CD4-positive, alpha-beta T cell treated with Interferon alpha-2 for 1 hour (primary cell): Measurements from ENCODE around the gene BMP6.
"Not testable (repeated sequence)": the region's sequence is repeated elsewhere in the genome, so short reads cannot be mapped to it uniquely, and the experiment has no call there.

Experiments
- DNase-seq, 2 donors: peaks; one replicate each; pipeline ENCODE4 v3.0.0-alpha.2; 2020 to 2022

BMP6 gene

DNA sequence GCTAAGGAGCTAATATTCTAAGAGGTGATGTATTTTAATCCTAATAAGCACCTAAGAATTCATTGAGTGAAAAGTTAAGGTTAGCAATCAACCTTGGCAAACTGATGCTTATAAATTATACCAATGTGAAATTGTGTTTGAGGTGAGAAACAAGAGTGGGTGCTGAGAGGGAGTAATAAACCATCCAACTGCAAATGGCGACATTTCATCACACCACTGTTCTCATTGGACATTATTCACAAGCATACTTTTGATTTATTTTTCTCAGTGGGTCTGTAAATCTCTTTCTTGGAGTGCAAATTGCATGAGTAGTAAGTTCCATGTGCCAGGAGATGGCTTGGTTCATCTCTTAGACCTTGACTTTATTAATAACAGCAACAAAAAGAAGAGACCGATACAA is 71.5 kb downstream of the BMP6 start:
- DNase-seq, result no peak

DNA sequence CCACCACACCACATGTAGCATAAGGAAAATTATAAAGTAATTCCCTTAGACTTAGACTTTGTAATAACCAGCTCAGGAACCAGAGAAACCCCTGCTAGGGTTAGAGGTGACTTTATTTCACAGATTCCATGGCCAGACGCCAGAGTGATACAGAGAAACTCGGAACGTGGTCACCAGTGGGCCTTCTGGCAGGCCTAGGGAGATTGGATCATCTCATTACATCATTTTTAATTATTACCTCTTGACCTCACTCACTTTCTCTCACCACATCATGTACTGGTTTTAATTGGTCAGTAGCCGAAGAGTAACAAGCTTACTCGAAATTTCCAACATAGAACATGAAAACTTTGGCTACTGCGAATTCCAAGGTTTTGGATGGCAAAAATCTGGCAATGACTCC is 72.9 kb downstream of the BMP6 start:
- DNase-seq, result no peak

DNA sequence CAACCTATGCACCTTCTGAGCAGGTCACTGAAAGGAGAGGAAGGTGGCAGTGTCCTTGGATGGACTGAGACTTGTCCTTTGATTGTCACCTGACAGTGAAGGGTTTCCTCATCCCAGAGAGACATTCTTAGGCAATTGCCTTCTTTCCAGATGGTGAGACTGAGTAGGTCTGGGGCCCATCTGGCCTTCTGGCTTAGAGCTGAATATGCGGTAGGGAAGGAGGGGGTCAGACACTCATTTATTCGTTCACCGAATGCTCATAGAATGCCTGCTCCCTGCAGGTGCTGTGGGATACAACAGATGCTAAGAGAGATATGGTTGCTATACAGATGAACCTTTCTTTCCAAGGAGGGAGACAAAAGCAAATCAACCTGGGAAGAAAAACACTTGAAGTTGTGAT is 76.8 kb downstream of the BMP6 start:
- no peak for DNase-seq

DNA sequence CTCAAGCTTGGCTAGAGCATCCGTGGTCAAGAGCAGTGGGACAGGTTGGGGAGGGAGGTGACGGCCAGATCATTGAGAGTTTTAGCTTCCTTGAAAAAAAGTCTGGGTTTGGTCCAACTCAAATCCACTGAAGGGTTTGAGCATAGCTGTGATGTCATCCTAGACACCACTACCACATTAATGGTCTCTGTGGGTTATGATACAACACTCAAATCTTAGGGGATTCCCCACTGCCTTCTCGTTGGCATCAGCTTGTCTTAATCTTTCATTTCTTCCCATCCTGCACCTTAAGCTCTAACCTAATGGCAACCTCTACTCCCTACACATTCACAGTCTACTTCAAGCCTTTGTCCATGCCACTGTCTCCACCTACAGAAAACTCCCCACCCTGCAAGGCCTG is 77.3 kb downstream of the BMP6 start:
- no peak for DNase-seq

DNA sequence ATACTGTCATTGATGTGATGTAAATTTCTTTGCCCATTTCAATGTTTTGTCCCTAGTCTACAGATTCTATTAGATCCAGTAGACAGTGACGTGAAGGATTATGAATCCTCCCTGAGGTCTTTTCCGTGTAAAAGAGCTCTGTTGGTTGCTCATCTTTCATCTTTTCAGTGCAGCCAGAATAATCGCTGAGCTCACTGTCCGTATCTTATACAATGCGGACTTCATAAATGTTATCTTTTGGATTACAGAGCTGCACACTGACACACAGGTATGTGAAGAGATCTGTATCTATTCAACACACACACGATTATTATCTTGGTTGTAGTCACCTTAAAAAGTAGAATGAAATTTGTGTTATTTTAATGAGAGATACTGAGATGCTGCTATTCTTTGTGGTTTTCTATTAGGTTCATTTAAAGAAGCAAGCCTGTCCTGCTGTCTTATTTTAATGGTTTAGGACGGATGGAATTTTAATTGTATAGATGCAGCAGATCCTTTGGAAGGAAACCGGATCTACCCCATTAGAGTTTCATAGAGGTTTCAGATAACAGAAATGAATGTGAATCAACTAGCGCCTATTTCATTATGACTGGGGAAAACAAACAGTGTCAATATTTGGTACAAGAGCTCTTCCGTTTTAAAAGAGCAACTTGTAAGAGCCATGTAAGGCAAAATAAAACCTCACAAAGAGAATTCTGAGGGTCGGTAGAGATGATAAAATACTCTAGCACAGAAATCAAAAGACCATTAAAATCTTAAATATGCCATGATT is 79.4 kb downstream of the BMP6 start:
- DNase-seq, result no peak

DNA sequence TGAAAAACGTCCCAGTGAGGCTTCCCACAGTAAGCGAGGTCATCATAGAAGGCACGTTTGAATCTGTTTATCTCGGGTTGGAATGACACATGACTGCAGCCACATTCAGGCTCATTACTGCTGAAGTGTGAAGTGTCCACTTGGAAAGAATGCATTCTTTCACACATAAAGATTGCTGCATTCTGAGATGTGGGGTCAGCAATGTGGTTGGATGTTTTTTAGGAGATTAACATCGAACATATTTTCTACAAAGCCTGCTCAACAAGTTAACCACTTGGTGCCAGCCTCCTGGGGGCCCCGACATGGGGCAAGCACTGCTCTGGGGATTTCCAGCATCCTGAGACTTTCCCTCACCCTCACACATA is 79.9 kb downstream of the BMP6 start:
- DNase-seq, result no peak

DNA sequence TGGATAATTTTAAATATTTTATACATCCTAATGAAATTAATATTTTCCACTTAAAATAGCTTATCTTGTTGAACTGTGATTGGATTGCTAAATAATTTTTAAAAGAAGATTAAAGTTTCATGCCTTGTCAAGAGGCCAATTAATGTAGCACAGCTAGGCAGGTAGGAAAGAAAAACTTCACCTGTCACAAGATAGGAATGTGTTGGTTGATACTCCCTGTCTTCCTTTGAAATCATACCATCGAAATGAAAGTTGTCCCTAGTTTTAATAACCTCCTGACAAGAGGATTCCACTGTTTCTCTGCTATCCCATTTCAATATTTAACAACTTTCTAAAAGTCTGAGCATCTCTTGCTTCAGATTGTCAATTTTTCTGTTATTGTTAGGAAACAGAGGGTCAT is 80.8 kb downstream of the BMP6 start:
- DNase-seq, result no peak

DNA sequence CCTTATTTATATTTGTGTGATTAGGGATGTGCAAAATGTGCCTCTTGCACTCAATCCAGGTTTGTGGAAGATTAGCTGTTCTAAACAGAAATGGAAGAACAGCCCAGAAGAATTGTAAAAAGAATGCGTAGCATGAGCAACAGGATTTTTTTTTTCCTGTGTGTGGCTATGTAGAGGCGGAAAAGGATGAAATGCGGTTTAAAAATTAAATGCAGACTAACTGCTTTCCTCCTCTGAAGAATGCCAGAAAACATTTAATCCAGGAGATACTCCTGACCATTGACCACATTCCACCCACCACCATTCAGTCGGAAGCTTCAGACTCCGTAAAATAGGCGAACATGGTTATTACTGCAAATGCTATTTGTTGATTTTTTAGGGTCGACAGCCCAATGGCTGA is 83.4 kb downstream of the BMP6 start:
- no peak for DNase-seq

DNA sequence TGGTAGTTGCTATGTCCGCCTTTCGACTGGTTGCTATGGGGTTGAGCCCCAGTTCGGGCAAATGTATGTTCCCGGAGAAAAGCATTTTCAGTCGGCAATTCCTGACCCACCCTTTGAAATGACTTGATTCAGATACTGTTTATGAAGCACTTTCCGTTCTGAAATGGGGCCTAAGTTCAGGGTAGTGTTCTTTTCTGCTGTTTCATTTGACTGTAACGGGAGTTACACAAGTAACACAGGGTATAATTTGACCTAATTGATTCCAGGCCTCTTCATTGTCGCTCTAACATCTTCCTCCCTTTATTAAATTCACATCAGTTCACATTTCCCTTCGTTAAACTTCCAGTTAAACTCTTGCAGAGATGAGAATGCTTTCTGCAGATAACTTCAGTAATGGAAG is 85.5 kb downstream of the BMP6 start:
- no peak for DNase-seq

DNA sequence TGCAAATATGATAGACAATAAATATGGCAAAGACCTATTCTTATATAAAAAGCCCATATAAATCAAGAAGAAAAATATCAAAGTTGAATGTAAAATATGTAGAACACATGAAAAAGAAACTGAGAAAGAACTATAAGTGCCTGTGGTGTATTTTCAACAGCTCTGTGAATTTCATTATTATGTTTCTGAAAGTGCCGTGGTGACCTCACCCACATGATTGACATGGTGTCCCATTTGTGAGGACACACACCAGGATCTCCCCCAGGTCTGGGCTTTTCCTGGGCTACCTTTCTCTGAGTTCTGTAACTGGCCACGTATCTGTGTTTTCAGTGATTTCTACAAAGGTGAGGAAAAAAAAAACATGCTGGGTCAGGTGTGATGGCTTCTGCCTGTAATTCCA is 86.7 kb downstream of the BMP6 start:
- DNase-seq, result no peak

DNA sequence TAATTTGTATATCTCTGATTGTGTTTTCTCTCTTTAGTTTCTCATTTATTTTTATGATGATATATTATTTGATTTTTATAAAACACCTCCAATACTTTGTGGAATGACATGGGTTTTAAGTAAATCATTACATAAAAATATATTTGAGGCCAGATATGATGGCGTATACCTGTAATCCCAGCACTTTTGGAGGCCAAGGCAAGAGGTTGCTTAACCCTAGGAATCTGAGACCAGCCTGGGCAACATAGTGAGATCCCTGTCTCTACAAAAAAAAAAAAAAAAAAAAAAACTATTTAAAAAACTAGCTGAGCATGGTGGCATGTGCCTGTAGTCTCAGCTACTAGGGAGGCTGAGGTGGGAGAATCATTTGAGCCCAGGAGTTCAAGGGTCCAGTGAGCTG is 87.3 kb downstream of the BMP6 start:
- DNase-seq, result no peak

DNA sequence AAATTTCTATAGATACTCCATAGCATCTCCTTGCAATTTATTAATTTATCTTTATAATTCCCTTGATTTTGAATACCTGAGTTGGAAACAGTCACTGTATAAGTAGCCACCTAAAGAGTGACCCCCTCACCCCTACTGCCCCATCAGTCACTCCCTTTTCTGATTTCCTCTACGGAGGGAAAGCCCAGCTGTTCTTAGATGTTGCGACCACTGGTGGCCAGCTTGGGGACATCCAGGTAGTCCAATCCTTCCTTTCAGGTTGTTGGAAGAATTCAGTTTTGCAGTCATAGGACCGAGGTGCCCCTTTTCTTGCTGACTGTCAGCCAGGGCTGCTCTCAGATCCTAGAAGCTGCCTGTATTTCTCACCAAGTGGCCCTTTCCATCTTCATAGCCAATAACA is 87.8 kb downstream of the BMP6 start:
- no peak for DNase-seq

DNA sequence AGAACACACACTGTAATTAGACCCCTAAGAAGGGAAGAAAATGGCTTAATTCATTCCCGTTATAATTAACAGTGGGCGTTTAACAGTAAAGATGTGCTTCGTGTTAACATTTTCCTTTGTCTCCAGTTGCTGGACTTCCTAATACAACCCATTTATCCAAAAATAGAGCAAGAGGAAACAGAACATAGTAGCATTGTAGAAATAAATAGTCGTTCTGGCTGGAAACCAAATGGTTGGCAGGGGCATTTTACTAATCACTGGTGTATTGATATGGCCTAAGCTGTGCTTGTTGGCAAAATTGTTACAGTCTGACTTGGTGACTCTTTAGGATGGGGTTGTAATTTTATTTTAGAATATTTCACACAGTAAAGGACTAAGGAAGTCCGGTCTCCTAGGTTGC is 89.8 kb downstream of the BMP6 start:
- DNase-seq, result no peak

DNA sequence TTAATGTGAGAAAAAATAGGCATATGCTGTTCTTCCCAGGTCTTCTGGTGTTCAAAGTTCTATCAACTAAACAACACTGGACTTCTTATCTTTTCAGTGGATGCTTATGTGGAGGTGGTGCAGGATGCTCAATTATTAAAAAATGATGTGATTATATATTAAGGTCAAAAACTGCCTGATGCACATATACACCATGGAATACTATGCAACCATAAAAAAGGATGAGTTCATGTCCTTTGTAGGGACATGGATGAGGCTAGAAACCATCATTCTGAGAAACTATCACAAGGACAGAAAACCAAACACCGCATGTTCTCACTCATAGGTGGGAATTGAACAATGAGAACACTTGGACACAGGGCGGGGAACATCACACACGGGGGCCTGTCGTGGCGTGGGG is 91.3 kb downstream of the BMP6 start:
- not testable (repeated sequence) for DNase-seq

DNA sequence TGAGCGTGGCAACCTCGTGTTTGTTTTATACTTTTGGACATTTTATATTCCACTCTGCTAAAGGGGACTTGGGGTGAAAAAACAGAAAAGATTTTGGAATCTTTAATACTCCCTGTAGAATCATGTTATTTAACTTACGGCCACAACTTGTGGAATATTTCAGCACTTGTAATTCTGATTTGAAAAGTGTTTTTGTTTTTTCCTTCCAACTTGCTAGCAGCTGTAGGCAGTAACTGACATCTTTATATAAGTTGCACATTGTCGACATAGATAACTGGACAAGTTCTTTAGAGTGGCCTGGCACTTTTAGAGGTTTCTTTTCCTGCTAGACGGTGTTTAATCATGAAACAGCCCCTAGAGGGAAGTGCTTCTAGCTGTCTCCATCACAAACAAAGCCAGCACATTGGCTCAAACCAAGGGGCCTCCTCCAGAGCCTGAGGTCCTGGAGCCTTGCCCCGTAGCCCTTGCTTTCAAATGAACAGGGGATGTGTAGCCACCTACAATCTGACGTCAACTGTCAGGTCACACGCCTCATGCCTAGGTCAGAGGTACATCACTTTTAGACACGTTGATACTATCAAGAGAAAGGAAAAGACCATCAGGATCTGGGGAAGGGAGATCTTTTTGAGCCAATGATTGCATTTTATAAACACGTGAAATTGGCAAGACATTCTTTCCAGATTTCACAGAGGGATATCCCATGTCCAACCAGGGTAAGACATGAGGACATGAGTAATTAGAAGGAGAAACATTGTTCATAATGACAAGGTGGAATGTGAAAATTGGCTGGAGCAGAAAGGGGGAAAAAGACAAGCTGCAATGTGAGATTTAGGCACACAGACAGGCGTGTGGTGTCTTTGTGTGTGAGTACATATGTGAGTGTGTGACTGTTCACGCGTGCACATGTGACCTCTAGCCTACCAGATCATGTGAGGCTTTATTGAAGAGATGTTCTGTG is 92.6 kb downstream of the BMP6 start:
- no peak for DNase-seq

DNA sequence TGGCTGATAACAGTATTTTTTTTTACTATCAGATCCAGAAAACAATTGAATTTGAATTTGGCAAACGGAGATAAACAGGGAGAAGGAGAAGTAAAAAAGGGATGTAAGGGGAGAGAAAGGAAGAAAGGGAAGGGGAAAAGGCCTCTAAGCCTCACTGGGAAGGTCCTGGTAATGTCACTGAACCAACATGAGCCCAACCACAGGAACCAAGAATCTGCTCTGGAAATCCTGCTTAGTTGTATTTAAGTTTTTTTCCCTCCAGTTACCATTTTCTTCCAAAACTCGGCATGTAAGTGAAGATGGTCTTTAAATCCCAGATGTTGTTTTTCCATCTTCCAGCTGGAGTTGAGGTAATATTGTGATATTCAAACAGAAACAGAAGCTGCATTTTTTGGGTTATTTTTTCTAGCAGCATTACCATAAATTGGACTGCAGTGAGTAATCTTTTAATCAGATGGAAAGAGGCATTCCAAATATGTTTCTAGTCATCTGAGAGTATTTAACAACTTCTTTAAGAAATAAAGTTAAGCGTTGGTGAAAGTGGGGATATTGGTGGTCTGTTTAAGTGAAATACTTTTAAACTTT is 93.6 kb downstream of the BMP6 start:
- no peak for DNase-seq

DNA sequence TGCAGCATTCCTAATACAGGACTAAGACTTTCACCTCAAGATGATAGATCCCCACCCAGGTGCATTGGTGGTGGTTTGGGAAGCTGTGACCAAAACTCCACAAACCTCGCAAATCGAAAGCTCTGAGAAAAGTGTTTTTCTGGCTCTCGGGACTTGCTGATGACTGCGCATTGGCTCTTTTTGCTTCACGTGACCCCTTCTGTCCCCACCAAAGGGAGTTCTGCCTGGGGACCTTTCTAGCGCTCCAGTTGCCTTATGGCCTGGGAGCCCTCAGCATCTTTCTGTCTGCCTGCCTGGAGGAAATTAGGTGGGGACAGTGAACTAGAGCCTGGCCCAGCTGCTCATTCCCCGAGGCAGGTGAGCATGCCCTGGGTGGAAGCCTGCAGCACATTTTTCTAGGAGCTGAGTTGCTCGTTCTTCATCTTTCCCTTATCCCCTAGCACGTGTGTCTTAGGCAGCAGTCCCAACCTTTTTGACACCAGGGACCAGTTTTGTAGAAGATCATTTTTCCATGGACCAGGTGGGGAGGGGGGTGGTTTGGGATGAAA is 94.5 kb downstream of the BMP6 start:
- no peak for DNase-seq

DNA sequence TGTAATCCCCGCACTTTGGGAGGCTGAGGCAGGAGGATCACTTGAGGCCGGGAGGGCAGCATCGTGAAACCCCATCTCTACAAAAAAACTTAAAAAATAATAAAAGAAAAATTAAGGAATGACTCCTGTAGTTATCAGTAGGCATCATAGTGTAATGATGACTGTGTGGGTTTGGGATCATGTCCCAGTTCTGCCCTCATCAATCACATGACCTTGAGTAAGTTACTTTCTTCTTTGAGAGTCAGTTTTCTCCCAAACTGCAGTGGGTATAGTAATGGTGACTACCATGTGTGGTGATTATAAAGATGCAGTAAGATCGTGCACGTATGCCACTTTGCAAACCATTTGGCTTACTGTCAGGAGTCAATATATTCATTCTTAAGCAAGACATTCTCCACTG is 95.5 kb downstream of the BMP6 start:
- DNase-seq, result no peak

DNA sequence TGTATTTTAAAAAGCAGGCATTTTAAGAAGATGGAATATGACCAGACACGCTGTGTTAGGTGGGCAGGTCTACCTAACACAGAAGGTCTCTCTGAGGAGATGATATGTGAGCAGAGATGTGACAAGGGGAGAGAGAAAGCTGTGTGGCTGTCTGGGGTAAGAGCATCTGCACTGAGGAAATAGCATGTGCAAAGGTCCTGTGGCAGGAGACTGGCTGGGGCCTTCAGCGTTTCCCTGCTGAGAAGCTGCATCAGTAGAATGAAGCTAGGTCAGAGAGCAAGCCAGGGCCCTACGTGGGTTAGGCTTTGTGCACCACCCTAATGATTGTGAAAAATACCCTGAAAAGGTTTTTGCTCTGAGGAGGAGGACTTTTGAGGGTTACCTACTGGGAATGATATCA is 97.7 kb downstream of the BMP6 start:
- DNase-seq, result no peak

DNA sequence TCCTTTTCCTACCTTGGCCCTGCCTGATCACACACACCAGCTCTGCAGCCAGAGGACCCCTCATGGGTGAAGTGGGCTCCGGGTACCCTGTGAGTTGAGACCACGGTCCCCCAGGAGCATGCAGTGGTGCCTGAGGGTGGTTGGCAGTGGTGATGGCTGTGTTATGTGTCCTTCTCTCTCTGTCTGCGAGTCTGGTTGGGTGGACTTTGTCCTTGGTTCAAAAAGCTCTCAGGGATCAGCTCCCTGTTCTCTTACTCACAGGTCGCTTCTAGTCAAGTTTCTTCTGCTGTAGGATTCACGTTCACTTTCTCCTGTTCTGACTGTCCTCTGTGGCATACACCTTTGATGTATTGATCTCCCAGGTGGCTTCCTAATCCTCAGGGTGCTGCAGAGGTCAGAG is 100.1 kb downstream of the BMP6 start:
- DNase-seq, result no peak

DNA sequence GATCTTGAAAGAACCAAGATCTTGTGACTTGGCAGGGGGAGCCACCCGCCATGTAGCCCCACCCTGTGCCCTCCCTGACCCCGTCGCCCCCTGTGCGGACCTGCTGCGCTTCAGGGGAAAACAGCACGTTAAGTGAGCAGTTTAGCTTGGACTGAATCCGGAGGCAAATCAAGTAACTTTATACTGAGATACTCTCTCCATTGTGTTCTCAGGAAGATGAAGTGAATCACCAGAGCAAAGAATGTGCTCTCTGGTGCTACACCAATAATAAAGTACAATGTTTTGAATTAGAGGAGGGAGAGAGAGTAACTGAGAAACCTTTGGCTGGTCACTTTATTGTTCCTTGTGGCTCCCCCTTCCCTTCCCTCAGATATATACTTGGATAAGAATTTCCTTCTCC is 101.2 kb downstream of the BMP6 start:
- no peak for DNase-seq

DNA sequence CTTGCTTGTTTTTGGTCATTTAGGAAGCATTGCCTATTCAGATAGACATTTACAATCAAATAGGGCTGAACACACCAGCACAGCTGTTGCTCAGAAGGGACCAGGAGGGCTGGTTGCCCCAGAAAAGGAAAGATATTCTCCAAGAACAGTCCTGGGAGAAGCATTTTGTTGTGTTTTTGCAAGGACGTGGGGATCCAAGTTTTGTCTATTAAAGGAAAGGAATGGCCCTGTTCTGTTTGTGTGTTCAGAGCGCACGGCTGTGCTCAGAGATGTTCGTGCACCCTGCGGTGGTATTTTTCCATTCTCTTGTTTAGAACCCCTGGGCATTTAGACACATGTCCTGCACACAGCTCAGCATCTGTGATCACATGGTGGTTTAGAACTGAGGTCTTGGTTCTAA is 102.2 kb downstream of the BMP6 start:
- DNase-seq, result no peak

DNA sequence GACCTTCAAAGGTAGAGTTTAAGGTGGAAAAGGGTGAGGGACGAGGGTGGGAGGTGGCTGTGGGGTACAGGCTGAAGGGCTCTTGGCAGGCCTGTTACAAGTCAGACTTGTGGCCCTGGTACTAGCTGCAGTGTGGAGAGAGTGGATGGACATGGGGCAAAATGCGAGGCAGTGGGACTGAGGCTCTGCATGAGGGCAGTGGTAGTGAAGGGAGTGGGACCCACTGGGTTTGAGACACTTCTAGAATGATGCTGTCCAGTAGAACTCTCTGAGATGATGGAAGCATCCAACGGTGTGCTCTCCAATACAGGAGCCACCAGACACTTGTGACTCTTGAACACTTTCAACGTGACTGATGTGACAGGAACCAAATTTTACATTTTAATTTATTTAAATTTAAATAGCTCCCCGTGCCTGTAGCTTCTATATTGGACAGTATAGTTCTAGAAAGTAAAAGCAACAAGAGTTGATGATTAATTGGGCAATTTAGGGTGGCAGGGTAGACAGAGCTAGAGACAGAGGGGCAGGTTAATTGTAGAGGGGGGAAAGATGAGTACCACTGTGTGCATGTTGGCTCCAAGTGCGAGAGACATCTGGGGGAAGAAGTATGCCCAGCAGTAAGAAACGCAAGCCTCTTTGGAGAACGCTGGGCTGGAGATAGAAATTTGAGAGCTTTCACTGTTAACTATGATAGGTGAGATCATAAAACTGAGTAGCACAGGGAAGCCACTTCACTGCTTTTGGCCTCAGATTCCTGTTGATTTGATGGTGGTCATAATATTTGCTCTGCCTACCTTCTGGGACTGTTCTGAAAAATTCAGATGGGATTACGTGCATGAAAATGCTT is 107.2 kb downstream of the BMP6 start:
- DNase-seq, result no peak
